ENCODE data around the gene CD2. TPM values are rescaled to one million over a fixed set of nuclear protein-coding genes. Genes with fewer than 3 reads are reported as not detected.
A peak's percentile ranks its signal among the peaks of the same experiment; 100 is the strongest.

Gene CD2
- total RNA-seq, 2 donors from 2014 or later: 2.1 TPM; not detected in 1

- Histone ChIP-seq H3K9me3 (no peaks in the 10 kb centered on the region), H3K4me3 (no peak overlapping the region), H3K4me1 (no peaks in the 10 kb centered on the region), H3K27me3 (no peaks in the 10 kb centered on the region), H3K36me3 (replicated peaks in 1 of 2; ENCODE audit: insufficient read depth in 1 of 2, low read depth in 2 of 2) (no peaks in the 10 kb centered on the region), H3K27ac (no peak overlapping the region)
- no peak for ATAC-seq
- DNase-seq: no peak
- TF ChIP-seq POLR2A (IDR thresholded peaks at IDR 0.05): no peak
- 80 to 88% methylated on average over 3 to 8 of the region's 8 CpGs for WGBS, 2 donors
- intact Hi-C loops (cut with DNase I): loop anchor here (10.0 kb wide), 1 partner anchor 550 kb away; no protein-coding TSS in a partner anchor
These were observed 19.0 kb upstream of the CD2 start for GRCh38 chr1:116735246-116735645.

DNA sequence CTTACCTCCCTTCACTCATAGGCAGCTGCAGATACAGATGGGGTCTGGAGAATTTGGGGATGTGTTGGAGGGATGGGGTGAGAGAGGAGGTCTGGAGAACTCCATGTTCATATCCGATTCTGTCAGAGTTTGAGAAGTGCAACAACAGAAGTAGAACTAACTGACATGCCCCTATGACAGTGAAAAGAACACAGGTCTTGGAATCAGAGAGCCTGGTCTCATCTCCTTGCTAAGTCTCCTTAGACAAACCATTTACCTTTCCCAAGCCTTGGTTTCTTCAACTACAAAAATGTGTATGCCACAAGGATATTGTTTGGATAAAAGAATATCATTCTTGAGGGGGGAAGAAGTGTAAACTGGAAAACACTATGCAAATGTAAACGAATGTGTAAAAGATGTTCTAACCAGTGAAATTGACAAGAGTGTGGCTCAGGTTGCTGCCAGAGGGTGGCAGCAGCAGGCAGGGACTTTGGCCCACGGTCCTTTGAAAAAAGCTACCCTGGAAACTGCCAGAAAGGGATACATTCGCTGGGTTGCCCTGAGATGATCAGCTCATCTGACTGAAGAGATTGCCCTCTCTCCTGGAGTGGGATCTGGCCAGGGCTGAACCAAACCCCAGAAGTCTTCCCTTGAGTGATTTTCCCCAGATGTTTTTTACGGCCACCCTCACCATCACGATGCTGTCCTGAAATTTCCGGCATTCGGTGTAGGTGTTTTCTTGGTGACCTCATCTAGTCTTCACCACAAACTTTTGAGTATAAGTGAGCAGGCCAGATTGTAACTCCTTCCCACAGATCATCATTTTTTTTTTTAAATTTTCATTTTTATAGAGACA, 17.0 kb upstream of the CD2 start:
- WGBS, 2 donors: 45 to 46% methylated on average over 8 of the region's 8 CpGs
- ATAC-seq (peak; percentile 84), DNase-seq (peak; percentile 65 to 68 (median 65))
- no peak overlapping the region for H3K27ac ChIP-seq
- H3K9me3 ChIP-seq: no peaks in the 10 kb centered on the region
- TF ChIP-seq CTCF (IDR thresholded peaks at IDR 0.05) (peak; percentile 55 to 87 (median 83)), POLR2A (IDR thresholded peaks at IDR 0.05) (no peak)
- intact Hi-C loops (cut with DNase I): loop anchor here (10.0 kb wide), 1 partner anchor 548 kb away; no protein-coding TSS in a partner anchor
- no peaks in the 10 kb centered on the region for H3K27me3 ChIP-seq
- H3K36me3 ChIP-seq (replicated peaks in 1 of 2; ENCODE audit: insufficient read depth in 1 of 2, low read depth in 2 of 2): no peaks in the 10 kb centered on the region
- no peaks in the 10 kb centered on the region for H3K4me1 ChIP-seq
- H3K4me3 ChIP-seq: no peak overlapping the region

GRCh38 chr1:116737855-116738321, 16.3 kb upstream of the CD2 start:
- intact Hi-C loops (cut with DNase I): loop anchor here (2.0 to 10.0 kb wide), 2 partner anchors 309 to 547 kb away; no protein-coding TSS in a partner anchor
- WGBS, 2 donors: 75 to 79% methylated on average over 7 of the region's 7 CpGs
- TF ChIP-seq POLR2A (IDR thresholded peaks at IDR 0.05): no peak
- no peak for TF ChIP-seq CTCF (IDR thresholded peaks at IDR 0.05)
- no peak overlapping the region for H3K27ac ChIP-seq
- H3K36me3 ChIP-seq (replicated peaks in 1 of 2; ENCODE audit: insufficient read depth in 1 of 2, low read depth in 2 of 2): no peaks in the 10 kb centered on the region
- H3K9me3 ChIP-seq: no peaks in the 10 kb centered on the region
- DNase-seq (no peak), ATAC-seq (no peak)
- no peaks in the 10 kb centered on the region for H3K4me1 ChIP-seq
- H3K27me3 ChIP-seq: no peaks in the 10 kb centered on the region
- H3K4me3 ChIP-seq: no peak overlapping the region

DNA sequence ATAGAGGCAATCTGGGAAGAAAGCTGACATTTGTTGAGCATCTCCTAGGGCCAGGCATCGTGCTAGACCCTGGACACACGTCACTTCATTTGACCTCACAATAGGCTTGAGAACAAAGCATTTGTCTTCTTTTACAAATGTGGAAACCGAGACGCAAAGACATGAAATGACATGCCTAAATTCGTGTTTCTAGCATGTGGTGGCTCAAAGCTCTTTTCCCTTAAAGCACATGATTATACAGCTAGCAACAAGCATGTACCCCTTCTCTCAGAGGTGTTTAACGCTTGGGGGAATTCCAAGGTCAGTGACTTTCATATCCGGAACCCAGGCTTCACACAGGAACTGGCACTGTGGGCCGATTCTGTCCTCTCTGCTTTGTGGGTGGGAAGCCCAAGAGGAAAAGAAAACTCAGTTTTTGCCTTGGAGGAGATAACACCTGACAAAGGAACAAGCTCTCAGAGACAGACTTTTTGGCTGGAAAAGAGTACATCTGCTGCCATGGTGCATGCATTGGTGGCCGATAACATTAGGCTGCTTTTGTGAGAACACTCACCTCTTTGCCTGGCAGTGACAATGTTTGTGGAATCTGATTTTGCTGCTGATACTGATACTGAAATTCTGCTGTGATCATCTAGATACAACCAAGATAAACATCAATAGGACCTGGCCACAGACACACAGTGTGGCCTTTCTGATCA, 15.4 kb upstream of the CD2 start:
- intact Hi-C loops (cut with DNase I): loop anchor here (2.0 to 10.0 kb wide), 2 partner anchors 308 to 546 kb away; no protein-coding TSS in a partner anchor
- WGBS, 2 donors: 72 to 75% methylated on average over 9 of the region's 9 CpGs
- no peak for DNase-seq
- H3K27me3 ChIP-seq: no peaks in the 10 kb centered on the region
- H3K27ac ChIP-seq: no peak overlapping the region
- no peak for TF ChIP-seq CTCF (IDR thresholded peaks at IDR 0.05)
- no peak for TF ChIP-seq POLR2A (IDR thresholded peaks at IDR 0.05)
- ATAC-seq: no peak
- H3K4me3 ChIP-seq: no peak overlapping the region
- H3K36me3 ChIP-seq (replicated peaks in 1 of 2; ENCODE audit: insufficient read depth in 1 of 2, low read depth in 2 of 2): no peaks in the 10 kb centered on the region
- peaks cover 0 to 5% (median 1%) of the 10 kb centered on the region in 3 donors for H3K9me3 ChIP-seq
- H3K4me1 ChIP-seq: no peaks in the 10 kb centered on the region

Data from body of pancreas (tissue), 4 donors.